Endodermal cell (in vitro differentiated cells): ENCODE measurements around the gene STRN3. TPM values are rescaled to one million over a fixed set of nuclear protein-coding genes. Genes with fewer than 3 reads are reported as not detected.
"Not testable (repeated sequence)": the region's sequence is repeated elsewhere in the genome, so short reads cannot be mapped to it uniquely, and the experiment has no call there.

Source experiments
- DNase-seq: peaks from one replicate; pipeline ENCODE4 v3.0.0-alpha.2; 2017
- H3K27ac ChIP-seq: 2 replicates; pipeline ENCODE4 v1.5.1; 2013; ENCODE audit warnings: mild to moderate bottlenecking, low read depth, low read length, moderate library complexity
- H3K27me3 ChIP-seq: 2 replicates; pipeline ENCODE4 v1.6.1; 2013; ENCODE audit warnings: mild to moderate bottlenecking, low read length, moderate library complexity; ENCODE audit not compliant: insufficient read depth, control insufficient read depth, poor library complexity, severe bottlenecking
- H3K36me3 ChIP-seq: 2 replicates; pipeline ENCODE4 v1.7.0; 2013; ENCODE audit warnings: mild to moderate bottlenecking, low read length, moderate library complexity; ENCODE audit not compliant: control insufficient read depth, insufficient read depth
- H3K4me1 ChIP-seq: one replicate; pipeline ENCODE4 v1.7.0; 2013; ENCODE audit warnings: low read length; ENCODE audit not compliant: control insufficient read depth, insufficient read depth
- H3K4me3 ChIP-seq: 2 replicates; pipeline ENCODE4 v1.5.1; 2013; ENCODE audit warnings: mild to moderate bottlenecking, low read length, moderate library complexity
- H3K9ac ChIP-seq: 2 replicates; pipeline ENCODE4 v1.6.1; 2013; ENCODE audit warnings: mild to moderate bottlenecking, low read length, moderate library complexity; ENCODE audit not compliant: poor library complexity, severe bottlenecking; ENCODE audit errors: extremely low read depth
- H3K9me3 ChIP-seq: 2 replicates; pipeline ENCODE4 v1.6.1; 2013; ENCODE audit warnings: mild to moderate bottlenecking, low read length, moderate library complexity; ENCODE audit not compliant: control insufficient read depth
- H3K27ac Mint-ChIP-seq: 2 replicates; pipeline ENCODE4 v1.8.0; 2020; ENCODE audit warnings: mixed read lengths
- H3K27me3 Mint-ChIP-seq: 2 replicates; pipeline ENCODE4 v1.8.0; 2021; ENCODE audit warnings: mild to moderate bottlenecking, mixed read lengths; ENCODE audit not compliant: insufficient read depth
- H3K36me3 Mint-ChIP-seq: 2 replicates; pipeline ENCODE4 v1.8.0; 2020; ENCODE audit warnings: low read depth, mixed read lengths
- H3K4me1 Mint-ChIP-seq: 2 replicates; pipeline ENCODE4 v1.8.0; 2020; ENCODE audit warnings: mixed read lengths
- H3K4me3 Mint-ChIP-seq: 2 replicates; pipeline ENCODE4 v1.8.0; 2020; ENCODE audit warnings: mild to moderate bottlenecking, moderate library complexity, mixed read lengths
- H3K9me3 Mint-ChIP-seq: 2 replicates; pipeline ENCODE4 v1.8.0; 2020; ENCODE audit warnings: mild to moderate bottlenecking, mixed read lengths
- WGBS, 2 experiments: methylation state at CpG; one replicate each; pipeline versions ENCODE4 v1.1.5 to v1.1.7; 2013; ENCODE audit warnings: missing lambda C conversion rate in 2 of 2, mixed read lengths in 1 of 2; ENCODE audit not compliant: insufficient coverage in 1 of 2, insufficient read length in 1 of 2; 5-methylcytosine and 5-hydroxymethylcytosine counted together
- total RNA-seq, 2 donors: library from RNA; stranded (reverse); fragmentation: NEBNext Ultra II Directional in 1 of 2; extraction: Animal tissue kit (Norgen Biotek cat#: 25700) in 1 of 2; gene quantifications; 2 replicates in 1 of 2; 3 replicates in 1 of 2; pipeline ENCODE4 v1.2.1, GENCODE V29; 2021
- TF ChIP-seq, protein P1 (sequence below): fragments of 200-600 bp; sonication (generic); conservative IDR thresholded peaks from 2 replicates; pipeline ENCODE4 v1.5.0; 2021; ENCODE audit warnings: antibody characterized with exemption, mild to moderate bottlenecking

The STRN3 gene
- total RNA-seq, 2 donors from 2014 or later: 56.5 to 58.9 TPM

DNA sequence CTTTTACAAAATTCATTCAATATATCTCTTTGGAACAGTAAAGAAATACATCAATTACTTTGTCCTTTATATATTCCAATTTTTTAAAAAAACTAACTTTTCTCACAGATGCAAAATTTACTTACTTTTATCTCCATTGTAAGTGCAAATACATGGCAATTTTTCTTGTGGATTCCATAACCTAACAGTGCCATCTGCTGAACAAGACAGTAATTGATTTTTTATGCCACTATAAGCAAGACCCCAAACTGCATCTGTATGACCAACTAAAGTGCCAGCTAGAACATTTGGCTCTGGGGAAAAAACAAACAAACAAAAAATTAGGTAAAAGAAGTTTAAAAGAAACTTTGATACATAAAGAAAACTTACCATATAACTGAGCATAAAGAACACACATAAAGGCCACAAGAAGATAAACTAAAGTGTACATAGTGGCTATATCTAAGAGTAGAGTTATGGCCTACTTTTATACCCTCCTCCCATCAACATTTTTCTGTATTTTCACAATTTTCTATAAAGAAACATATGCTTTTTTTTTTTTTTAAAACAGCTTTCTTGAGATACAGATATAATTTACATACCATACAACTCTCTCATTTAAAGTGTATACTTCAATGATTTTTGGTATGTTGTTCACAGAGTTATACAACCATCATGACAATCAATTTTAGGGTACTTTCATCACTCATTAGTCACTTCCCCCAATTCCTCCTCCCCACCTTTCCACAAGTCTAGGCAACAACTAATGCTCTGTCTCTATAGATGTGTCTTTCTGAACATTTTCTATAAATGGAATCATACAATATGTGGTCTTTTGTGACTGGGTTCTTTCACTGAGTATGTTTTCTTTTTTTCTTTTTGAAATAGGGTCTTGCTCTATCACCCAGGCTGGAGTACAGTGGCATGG, 119.2 kb downstream of the STRN3 start:
- no peak for DNase-seq
- H3K4me3 Mint-ChIP-seq: no peak overlapping the region
- H3K36me3 Mint-ChIP-seq: peaks cover 43% of the 10 kb centered on the region
- H3K27ac Mint-ChIP-seq: no peak overlapping the region
- H3K9ac ChIP-seq: no peak overlapping the region
- H3K27me3 Mint-ChIP-seq: no peaks in the 10 kb centered on the region
- no peak overlapping the region for H3K27ac ChIP-seq
- no peaks in the 10 kb centered on the region for H3K4me1 ChIP-seq
- TF ChIP-seq, protein P1, sequence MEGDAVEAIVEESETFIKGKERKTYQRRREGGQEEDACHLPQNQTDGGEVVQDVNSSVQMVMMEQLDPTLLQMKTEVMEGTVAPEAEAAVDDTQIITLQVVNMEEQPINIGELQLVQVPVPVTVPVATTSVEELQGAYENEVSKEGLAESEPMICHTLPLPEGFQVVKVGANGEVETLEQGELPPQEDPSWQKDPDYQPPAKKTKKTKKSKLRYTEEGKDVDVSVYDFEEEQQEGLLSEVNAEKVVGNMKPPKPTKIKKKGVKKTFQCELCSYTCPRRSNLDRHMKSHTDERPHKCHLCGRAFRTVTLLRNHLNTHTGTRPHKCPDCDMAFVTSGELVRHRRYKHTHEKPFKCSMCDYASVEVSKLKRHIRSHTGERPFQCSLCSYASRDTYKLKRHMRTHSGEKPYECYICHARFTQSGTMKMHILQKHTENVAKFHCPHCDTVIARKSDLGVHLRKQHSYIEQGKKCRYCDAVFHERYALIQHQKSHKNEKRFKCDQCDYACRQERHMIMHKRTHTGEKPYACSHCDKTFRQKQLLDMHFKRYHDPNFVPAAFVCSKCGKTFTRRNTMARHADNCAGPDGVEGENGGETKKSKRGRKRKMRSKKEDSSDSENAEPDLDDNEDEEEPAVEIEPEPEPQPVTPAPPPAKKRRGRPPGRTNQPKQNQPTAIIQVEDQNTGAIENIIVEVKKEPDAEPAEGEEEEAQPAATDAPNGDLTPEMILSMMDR: peak; percentile 44
- H3K9me3 Mint-ChIP-seq: no peaks in the 10 kb centered on the region
- H3K9me3 ChIP-seq: no peaks in the 10 kb centered on the region
- no peak overlapping the region for H3K4me3 ChIP-seq
- H3K27me3 ChIP-seq: no peaks in the 10 kb centered on the region
- H3K4me1 Mint-ChIP-seq: no peaks in the 10 kb centered on the region
- H3K36me3 ChIP-seq: peaks cover 95% of the 10 kb centered on the region

DNA sequence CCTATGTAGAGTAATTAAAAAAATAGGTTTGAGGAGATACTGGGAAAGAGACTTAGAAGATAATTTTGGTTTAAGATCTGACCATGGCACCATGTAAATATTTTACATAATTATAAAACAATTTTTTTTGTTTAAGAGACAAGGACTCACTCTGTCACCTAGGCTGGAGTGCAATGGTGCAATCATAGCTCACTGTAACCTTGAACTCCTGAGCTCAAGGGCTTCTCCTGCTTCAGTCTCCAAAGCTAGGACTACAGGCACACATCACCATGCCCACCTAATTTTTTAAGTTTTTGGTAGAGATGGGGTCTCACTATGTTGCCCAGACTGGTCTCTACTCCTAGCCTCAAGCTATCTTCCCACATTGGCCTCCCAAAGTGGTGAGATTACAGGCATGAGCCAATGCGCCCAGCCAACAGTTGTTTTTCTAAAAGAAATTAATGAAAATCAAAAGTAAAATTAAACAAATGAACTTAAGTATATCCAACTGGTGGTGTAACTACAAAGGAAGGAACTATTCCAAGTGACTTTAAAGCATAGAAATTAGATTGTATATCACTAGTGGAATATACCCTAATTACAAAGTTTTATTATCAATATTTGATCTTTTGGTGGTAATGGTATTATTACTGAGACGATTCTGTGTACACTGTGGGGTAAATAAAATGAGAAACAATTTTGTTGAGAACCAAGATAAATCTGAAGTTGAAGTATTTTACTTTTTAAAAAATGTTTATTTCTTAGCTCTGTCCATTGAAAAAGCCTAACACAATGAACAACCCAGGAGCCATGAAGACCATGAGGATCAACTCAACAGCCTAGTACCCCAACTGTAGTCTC, 122.7 kb downstream of the STRN3 start:
- H3K27me3 ChIP-seq: no peaks in the 10 kb centered on the region
- H3K4me1 ChIP-seq: no peaks in the 10 kb centered on the region
- DNase-seq: no peak
- H3K9me3 Mint-ChIP-seq: no peaks in the 10 kb centered on the region
- H3K36me3 Mint-ChIP-seq: peaks cover 42% of the 10 kb centered on the region
- no peak overlapping the region for H3K27ac ChIP-seq
- H3K4me1 Mint-ChIP-seq: peaks cover 3% of the 10 kb centered on the region
- H3K4me3 Mint-ChIP-seq: no peak overlapping the region
- H3K27ac Mint-ChIP-seq: no peak overlapping the region
- H3K4me3 ChIP-seq: no peak overlapping the region
- TF ChIP-seq, protein P1: no peak
- no peaks in the 10 kb centered on the region for H3K27me3 Mint-ChIP-seq
- no peak overlapping the region for H3K9ac ChIP-seq
- H3K36me3 ChIP-seq: peaks cover 93% of the 10 kb centered on the region
- 94 to 100% methylated on average over 1 to 2 of the region's 2 CpGs for WGBS, 2 experiments
- H3K9me3 ChIP-seq: no peaks in the 10 kb centered on the region

DNA sequence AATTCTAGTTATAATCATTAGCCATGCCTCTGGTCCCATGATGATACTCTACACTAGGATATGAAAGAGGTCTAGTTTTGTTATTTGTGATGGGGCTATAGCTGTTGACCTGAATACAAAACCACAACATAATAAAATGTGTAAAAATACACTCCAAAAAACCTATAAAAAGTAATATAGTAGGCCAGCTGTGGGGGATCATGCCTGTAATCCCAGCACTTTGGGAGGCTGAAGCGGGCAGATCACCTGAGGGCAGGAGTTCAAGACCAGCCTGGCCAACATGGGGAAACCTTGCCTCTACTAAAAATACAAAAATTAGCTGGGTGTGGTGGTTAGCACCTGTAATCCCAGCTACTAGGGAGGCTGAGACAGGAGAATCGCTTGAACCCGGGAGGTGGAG, 129.1 kb downstream of the STRN3 start:
- H3K27ac Mint-ChIP-seq, H3K9ac ChIP-seq, H3K27ac ChIP-seq, H3K4me3 Mint-ChIP-seq, H3K27me3 Mint-ChIP-seq, H3K9me3 ChIP-seq, DNase-seq, H3K4me1 ChIP-seq, H3K27me3 ChIP-seq, H3K4me1 Mint-ChIP-seq, H3K9me3 Mint-ChIP-seq, H3K4me3 ChIP-seq: not testable (repeated sequence)
- H3K36me3 ChIP-seq: peaks cover 80% of the 10 kb centered on the region
- WGBS, 2 experiments: 61 to 83% methylated on average over 1 to 3 of the region's 3 CpGs
- peaks cover 55% of the 10 kb centered on the region for H3K36me3 Mint-ChIP-seq
